M059J (cell line): ENCODE results near the gene OGFOD1. TPM values are rescaled to one million over a fixed set of nuclear protein-coding genes. Genes with fewer than 3 reads are reported as not detected.

Experiments used
- DNase-seq: peaks from one replicate; pipeline ENCODE4 v3.0.0-alpha.2; 2012; ENCODE audit warnings: low read depth
- total RNA-seq: library from RNA; depleted of rRNA; stranded (reverse); fragments of >200 nt; shearing (Covaris generic); gene quantifications from 2 replicates; pipeline ENCODE4 v1.2.3, GENCODE V29; 2014; rRNA removed

The OGFOD1 gene
- total RNA-seq, result 103 and 105 TPM in 2 replicates

DNA sequence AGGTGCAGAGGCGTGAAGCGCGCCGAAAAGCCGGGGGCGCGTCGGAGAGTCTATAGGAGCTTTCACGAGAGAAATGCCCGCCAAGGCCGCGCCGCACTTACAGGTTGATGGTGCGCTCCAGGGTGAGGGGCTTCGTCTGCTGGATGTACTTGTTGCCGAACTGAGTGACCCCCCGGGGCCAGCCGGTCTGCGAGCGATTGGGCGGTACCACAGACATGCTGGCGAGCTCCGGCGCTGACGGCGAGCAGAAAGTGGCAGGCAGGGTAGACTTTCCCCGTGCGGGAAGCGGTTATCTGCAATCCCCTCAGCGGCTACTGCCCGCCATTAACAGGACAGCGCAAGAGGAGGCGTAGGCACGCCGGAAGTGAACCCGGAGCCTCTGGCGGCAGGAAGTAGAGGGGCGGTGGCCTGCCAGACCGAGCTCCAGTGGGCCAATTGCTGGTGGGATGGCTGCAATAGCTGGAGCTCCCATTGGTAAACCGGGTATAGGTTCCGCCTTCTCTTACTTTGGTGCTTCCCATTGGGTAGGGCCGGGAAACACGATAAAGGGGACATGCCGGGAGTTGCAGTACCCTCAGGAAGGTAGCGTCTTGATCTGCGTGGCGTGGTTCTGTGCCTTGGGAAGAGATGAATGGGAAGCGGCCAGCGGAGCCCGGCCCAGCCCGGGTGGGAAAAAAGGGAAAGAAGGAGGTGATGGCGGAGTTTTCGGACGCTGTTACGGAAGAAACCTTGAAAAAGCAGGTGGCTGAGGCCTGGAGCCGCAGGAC, at the start of gene OGFOD1, which contains the start of gene NUDT21:
Gene OGFOD1 (plus strand): TSS at position 569 of the 767 bp plus-strand sequence. CDS start 59 bp downstream, at position 628.
Gene NUDT21 (minus strand): TSS at position 347 of the 767 bp plus-strand sequence. CDS start 130 bp downstream, at position 217.
- DNase-seq, result peak; percentile 99

DNA sequence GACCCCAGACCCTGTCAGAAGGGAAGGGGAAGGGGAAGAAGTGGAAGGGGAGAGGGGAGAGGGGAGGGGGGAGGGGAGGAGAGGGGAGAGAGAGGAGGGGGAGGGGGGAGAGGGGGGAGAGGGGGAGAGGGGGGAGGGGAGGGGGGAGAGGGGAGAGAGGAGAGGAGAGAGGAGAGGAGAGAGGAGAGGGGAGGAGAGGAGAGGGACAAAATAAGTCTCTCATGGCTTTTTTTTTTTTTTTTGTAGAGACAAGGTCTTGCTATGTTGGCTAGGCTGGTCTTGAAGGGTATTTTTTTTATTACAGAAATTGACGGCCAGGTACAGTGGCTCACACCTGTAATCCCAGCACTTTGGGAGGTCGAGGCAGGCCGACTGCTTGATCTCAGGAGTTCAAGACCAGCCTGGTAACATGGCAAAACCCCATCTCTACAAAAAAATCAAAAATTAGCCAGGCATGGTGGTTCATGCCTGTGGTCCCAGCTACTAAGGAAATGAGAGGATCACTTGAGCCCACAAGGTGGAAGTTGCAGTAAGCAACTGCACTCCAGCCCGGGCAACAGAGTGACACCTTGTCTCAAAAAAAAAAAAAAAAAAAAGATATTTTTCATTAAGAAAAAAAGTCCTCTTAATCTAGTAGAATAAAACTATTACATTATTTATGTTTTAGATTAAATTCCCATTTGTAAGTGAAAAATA, 45.2 kb upstream of the OGFOD1 start:
- DNase-seq, result no peak

DNA sequence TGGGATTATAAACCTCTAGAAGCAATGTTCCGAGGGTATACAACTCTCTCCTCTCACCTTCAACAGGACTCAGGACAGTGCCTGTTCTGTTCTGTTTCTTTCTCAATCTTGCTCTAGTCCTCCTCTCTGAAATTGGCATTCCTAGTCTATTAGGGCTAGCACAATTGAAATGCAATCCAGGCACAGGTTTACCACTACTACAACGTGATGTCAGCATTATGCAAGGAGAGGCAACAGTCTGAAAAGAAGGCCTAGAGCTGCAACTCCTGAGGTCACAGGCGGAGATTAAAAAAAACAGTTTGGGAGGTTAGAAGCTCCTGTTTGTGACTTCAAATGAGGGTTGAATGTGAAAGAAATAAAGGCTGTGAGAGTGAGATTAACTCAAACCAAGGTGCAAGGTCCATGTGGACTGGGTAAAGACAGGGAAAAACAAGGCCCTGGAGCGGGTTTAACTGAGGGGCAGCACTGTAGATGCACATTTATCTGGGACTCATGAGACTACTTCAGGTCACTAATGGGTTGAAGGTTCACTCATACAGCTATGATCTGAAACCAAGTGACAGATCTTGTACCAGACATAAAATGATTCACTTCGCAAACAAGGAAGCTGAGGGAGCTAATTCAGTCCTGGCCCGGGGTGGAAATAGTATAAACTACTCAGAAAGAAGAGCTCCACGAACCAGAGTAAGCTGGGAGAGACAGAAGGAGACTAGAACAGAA, 42.8 kb upstream of the OGFOD1 start:
- no peak for DNase-seq

DNA sequence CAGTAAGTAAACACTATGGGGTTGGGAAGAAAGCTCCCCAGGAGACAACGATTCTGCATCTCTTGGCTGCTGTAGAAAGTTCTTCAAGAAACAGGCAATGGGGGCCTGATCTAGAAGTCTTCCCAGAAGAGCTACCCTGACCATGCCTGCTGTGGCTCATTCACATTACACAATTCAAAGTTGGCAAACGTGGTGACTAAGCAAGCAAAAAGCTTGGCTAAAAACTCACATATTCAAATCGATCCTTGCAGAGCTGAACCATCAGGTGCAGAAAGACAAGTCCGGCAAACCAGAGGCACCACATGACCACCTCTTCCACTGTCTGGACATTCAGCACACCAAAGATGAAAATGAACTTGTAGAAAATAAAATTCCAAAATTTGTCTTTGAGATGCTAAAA, 42.2 kb upstream of the OGFOD1 start:
- peak; percentile 19 for DNase-seq

DNA sequence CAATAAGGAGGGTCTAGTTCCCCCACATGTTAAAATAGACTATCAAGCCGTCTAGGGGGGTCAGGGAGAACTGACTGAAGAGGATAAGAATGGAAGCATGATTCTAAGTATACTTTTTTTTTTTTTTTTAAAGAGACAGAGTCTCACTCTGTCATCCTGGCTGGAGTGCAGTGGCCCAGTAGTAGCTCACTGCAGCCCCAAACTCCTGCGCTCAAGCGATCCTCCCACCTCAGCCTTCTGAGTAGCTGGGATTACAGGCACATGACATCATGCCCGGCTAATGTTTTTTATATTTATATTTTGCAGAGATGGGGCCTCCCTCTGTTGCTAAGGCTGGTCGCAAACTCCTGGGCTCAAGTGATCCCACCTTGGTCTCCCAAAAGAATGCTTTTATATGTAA, 40.2 kb upstream of the OGFOD1 start:
- DNase-seq, result no peak

DNA sequence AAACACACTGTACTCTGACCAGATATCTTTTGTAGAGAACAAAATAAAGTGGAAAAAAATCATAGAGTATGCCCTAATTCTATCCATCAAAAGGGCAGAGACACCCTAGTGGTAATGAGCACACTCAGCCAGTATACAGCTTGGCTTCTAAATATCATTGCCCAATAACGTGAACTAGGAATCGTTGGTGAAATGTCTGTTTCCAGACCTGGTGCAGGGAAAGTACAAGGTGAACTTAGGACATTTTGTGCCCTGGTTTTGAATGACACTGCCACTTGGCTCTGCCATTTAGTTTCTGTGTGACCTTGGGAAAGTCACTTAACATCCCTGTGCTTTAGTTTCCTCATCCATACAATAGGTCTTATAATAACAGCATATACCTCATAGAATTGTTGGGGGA, 39.7 kb upstream of the OGFOD1 start:
- DNase-seq, result no peak

DNA sequence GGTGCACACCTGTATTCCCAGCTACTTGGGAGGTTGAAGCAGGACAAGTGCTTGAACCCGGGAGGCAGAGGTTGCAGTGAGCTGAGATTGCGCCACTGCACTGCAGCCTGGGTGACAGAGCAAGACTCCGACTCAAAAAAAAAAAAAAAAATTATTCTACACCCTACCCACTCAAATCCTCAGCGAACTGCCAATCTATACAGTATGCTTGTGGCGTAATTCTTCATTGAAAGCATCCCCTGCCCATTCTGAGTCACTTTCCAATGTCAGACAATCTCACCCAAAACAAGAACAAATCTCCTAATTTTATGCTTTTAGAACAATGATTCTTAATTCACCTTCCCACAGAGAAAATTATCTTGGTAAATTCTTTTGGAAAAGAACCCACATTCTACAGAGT, 38.0 kb upstream of the OGFOD1 start:
- no peak for DNase-seq

DNA sequence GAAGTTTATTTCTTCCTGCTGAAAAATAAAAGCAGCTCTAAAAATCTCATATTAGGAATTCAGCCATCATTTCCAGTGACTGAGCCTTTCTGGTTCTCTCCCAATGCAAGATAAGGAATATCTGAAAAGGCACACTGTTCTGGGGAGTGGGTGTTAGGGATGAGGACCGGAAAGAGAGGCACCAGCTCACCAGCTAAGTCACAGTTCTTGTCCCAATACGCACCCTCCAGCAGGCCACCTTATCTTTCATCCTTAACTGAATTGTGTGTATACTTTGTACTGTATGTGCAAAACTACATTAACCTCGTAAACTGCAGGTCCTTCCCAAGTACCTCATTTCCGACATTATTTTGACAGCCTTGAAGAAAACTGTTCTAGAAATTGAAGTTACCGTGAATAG, 37.0 kb upstream of the OGFOD1 start:
- DNase-seq, result no peak

DNA sequence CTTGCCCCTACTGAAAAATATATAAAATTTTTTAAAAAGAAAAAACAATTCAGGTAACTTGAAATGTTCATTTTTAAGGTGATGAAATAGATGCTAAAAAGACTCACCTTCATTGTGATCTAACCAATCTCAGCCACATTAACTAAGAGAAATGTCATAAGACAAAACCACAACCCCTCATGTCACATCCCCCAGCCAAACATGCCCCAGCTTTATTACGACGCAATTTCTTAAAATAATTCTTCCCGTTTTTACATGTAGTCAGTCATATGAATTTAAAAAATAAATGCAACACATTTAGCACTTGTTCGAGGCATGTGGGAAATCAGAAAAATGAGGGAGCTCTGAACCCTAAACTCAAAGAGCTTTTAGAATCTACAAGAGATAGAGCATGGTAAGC, 35.5 kb upstream of the OGFOD1 start:
- no peak for DNase-seq

DNA sequence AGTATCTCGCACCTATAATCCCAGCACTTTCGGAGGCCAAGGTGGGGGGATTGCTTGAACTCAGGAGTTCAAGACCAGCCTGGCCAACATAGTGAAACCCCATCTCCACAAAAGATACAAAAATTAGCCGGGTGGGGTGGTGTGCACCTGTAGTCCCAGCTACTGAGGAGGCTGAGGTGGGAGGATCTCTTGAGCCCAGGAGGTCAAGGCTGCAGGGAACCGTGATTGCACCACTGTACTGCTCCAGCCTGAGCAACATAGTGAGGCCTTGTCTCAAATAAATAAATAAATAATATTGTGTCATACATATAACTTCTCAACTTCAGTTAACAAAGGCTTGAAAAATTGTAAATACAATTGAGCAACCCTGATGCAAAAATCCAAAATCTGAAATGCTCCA, 34.2 kb upstream of the OGFOD1 start:
- no peak for DNase-seq

DNA sequence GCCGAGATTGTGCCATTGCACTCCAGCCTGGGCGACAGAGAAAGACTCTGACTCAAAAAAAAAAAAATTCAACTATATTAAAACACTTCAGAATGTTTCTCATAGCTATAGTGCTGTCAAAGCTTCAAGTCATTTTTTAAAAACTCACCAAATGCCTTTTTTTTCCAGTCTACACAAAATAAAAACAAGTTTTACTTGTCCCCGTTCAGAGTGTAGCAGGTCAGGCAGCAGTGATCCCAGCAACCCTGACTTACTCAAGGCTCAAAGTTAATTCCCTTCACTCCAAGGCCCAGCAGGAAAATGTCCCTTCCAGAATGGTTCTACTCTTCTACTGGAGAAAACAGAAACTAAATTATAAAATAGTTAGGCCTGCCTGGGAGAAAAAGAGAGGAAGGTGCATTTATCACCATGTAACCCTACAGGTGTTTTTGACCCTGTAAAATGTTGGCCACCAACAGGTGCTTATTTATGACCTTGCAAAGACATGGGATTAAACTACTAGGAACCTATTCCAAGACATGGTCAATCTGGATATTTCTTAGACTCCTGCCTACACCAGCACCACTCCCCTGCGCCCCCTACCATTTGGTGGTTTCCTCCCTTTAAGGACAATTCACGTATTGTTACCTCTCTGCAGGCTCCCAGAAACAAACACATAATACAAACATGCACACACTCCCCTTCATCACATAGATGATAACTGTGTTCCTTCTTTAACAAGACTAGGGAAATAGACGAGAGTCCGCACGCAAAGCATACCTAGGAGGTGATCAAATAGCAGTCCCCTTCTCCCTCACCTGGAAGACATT, 31.4 kb upstream of the OGFOD1 start:
- DNase-seq, result no peak

DNA sequence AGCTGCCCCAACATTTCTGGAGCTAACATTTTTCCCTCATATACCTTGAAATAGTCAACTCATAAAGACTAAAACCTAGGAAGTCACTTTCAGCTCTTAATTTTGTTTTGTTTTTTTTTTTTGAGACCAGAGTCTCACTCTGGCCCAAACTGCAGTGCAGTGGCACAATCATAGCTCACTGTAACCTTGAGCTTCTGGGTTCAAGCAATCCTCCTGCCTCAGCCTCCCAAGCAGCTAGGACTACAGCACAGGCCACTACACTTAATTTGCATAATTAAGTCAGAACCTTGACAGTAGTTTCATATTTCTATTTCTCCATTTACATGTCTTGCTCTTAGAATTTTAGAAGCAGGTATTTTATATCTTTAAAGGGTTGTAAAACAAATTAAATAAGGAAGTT, 30.7 kb upstream of the OGFOD1 start:
- no peak for DNase-seq

DNA sequence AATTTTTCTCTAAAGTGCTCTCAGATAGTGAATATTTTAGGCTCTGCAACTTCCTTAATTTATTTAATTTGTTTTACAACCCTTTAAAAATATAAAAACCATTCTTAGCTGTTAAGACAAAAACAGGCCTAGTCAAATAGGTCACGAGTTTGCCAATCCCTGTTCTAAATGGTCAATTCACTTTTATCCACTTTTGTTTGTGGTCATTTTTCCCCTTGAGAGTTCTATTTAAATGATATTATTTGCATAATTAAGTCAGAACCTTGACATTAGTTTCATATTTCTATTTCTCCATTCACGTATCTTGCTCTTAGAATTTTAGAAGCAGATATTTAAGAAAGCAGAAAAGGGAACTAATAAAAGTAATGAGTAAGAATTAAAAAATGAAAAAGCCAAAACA, 30.0 kb upstream of the OGFOD1 start:
- DNase-seq, result no peak

DNA sequence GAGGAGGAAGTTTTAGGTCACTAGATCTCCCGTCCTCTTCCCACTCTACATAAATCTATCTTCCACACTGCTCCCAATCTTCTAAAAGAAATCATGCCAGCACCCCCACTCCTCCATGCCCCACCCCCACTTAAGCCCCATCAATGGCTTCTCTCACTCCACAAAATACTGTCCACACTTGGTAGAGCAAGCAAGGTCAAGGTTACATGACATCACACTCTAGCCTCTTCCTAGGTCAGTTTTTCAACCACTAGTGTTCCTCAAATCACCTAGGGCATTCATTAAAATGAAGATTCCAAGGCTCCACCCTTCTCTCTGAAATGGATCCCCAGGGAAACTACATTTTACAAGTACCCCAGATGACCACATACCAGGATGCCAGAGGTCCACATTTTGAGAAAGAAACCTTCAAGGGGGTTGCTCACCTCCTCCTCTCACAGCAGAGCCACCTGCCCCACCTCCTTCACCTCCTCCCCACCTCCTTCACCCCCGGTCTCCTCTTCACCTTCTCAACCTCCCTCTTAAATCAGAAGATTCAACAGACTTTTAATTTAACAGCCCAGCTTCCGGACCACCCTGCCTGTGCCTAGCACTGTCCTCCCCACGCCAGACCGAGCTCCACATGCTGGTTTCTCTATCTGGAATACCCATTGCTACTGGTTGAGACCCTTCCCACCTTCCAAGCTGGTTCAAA, 29.2 kb upstream of the OGFOD1 start:
- no peak for DNase-seq

DNA sequence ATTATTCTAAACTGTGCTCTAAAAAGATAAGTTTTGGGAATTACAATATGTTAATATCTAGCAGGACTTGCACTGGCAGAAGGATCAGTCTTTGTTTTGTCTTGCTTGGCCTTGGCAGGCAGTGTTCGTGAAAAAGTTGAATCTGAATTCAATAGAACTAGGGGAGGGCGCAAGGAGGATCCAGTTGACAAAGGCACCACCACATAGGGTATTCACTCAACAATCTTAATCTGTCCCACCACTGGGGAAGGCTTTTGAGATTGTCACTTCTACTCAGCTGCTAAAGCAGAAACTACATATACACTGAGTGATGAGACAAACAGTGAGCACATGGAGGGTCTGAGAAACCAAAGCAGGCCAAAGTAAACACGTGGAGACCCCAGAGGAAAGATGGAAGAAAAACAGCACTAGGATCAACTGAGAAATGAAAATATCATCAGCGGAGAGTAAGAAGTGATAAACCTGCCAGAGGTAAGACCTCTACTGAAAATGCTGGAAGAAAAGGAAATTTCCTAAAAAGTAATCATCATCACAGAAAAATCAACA, 28.4 kb upstream of the OGFOD1 start:
- DNase-seq, result no peak

DNA sequence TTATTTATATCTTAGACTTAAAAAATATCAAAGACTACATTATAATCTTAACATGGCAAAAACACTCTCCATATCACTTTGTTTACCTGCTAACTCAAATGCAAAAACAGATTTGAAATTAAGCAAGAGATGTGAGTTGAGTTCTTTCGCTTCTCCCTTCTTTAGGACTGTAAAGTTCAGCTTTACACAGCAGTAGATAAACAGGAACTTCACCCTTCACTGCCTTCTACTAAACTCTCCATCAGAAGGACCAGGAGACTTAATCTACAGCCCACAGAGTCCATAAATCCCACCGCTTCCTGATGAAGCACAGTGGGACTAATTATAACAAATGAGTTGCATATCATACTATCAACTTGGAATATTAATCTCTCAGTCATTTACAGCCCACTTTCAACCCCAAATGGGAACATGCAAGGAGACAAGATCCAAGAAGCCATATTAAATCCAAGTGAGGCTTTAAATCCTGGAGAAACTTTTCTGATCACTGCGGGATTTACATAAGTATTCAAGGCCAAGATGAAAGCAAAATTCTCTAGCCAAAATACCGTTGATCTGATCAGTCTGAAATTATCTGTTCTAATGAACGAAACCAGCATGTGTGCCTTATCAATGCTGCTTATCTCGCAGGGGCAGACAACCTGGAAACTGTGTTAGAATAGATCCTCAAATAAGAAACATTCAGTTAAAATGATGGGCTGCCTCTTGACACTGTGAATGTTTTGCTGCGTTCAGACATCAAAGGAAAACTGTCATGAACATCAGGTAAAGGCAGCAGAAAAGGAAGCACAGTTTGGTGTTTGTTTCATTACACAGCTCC, 27.6 kb upstream of the OGFOD1 start:
- no peak for DNase-seq

DNA sequence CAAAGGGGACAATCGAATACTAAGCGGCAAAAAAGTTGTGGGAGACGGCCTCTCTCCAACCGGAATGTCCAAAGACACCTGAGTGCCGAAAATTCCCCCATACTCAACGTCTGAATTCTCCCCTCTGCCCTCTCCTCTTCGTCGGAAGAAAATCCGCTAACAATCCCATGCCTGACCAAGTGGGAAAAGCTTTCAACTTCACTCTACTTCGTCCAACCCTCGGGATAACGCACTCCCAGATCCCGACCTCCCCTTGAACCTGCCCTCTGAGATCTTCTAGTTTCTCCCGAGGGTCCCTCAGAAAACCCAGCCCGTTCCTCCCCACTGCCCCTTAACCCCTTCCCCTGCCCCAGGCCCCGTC, 27.0 kb upstream of the OGFOD1 start:
- DNase-seq, result peak; percentile 30

DNA sequence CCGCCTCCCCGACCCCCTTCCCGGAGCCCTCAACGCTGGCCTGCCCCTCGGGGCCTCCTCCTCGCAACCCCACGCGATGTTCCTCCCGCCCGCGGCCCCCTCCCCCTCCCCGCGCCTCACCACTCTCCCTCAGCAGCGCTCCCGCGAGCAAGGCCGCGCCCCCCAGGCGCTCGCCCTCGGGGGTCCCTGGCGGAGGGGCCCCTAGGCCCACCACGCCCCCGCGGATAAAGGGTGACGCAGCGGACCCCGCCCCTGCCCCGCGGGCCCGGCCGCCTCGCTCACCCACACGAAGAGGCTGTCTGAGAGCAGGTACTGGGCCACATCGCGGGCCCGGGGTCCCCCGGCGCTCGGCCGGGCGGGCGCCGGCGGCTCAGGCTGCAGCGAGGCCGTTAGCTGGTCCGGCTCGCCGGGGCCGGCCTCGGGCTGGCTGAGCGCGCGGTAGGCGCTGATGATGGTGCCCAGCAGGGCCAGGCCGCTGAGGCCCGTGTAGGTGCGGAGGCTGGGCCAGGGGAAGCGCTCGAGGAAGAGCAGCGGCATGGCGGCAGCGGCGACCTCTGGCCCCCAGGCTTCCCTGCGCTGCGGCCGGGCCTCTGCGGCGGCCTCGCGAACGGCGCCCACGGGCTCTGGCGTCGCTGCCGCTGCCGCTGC, 26.4 kb upstream of the OGFOD1 start:
- DNase-seq, result no peak

DNA sequence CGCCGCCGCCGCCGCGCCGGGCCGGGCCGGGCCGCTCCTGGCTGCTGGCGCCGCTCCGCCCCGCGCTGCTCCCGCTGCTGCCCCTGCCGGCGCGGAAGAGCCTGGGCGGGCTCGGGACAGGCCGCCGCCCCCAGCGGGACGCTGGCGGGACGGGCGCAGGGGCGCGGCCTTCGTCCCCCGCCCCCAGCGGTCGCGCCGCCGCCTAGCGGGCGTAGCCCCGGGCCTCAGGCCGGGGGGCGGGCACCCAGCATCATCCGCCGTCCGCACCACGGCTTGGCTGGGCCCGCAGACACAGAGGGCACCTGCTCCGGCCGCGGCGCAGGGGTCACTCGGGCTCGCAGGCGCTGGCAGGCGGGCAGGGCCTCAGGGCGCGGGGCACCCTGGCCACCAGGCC, 25.9 kb upstream of the OGFOD1 start, which contains the start of gene AMFR:
Gene AMFR (minus strand): TSS at position 107 of the 394 bp plus-strand sequence. CDS start 218 bp downstream, outside the sequence.
- peak; percentile 78 for DNase-seq
